ENCODE measurements around the gene CDK5RAP2.

GRCh38 chr9:120522032-120522431 lies 57.9 kb downstream of the CDK5RAP2 start:
- no peak for TF ChIP-seq POLR2A (IDR thresholded peaks at IDR 0.05)
- no peak for TF ChIP-seq CTCF (IDR thresholded peaks at IDR 0.05)

Data from vagina (tissue), 2 donors.